PC-3 (cell line): Measurements from ENCODE around the gene MEGF6.

Source experiments
- CTCF ChIP-seq: fragments of 300-600 bp; sonication (generic); conservative IDR thresholded peaks from 2 replicates; pipeline ENCODE4 v1.5.1; 2017; ENCODE audit warnings: antibody characterized with exemption, low read depth, mild to moderate bottlenecking, low read length
- EZH2 ChIP-seq: fragments of 300-600 bp; sonication (generic); IDR thresholded peaks from one replicate; pipeline ENCODE4 v1.6.1; 2017; ENCODE audit warnings: antibody characterized with exemption, mild to moderate bottlenecking, low read length; ENCODE audit not compliant: unreplicated experiment
- EZH2phosphoT487 ChIP-seq: fragments of 300-600 bp; sonication (generic); IDR thresholded peaks from 2 replicates; pipeline ENCODE4 v1.6.1; 2018; ENCODE audit warnings: mild to moderate bottlenecking, antibody characterized with exemption, low read length, borderline replicate concordance

- TF ChIP-seq CTCF (peak; percentile 97), EZH2 (no peak), EZH2phosphoT487 (no peak)
Observed at GRCh38 chr1:3453203-3453761, 158.0 kb downstream of the MEGF6 start.
